HEK293 (cell line): ENCODE results near the gene OLFM1.

Experiments
- CTCF ChIA-PET: fragments of 350-600 bp; formaldehyde crosslinking; extraction: SDS; loops from one replicate; lab custom pipeline; 2021; ENCODE audit warnings: antibody characterized with exemption; lab: Yijun Ruan, JAX
- POLR2A ChIA-PET: fragments of 300-600 bp; formaldehyde crosslinking; extraction: SDS; loops from one replicate; lab custom pipeline; 2020; ENCODE audit warnings: antibody characterized with exemption, inconsistent platforms; lab: Yijun Ruan, JAX
- H3K27ac ChIP-seq: fragments of 200-500 bp; sonication (Bioruptor generic); 2 replicates; pipeline ENCODE4 v1.5.1; 2014; ENCODE audit warnings: low read depth, low read length, control low read depth, inconsistent platforms; ENCODE audit errors: extremely low read depth
- H3K36me3 ChIP-seq, 2 experiments: fragments of 200-500 bp in 1 of 2; sonication (Bioruptor generic) in 1 of 2; 1 replicate in 1 of 2; 2 replicates in 1 of 2; pipeline ENCODE4 v1.5.1; 2014 to 2017; ENCODE audit warnings: inconsistent platforms in 2 of 2, low read length in 2 of 2; ENCODE audit not compliant: control insufficient read depth in 2 of 2, insufficient read depth in 1 of 2
- H3K4me1 ChIP-seq: fragments of 200-500 bp; sonication (Bioruptor generic); 2 replicates; pipeline ENCODE4 v1.5.1; 2014; ENCODE audit warnings: mild to moderate bottlenecking, low read length, inconsistent platforms; ENCODE audit not compliant: control insufficient read depth, insufficient read depth
- H3K4me3 ChIP-seq: 2 replicates; pipeline ENCODE4 v1.5.1; 2011; ENCODE audit warnings: low read depth, mild to moderate bottlenecking, control low read depth, low read length, moderate library complexity
- H3K9me3 ChIP-seq: fragments of 200-500 bp; sonication (Bioruptor generic); 2 replicates; pipeline ENCODE4 v1.5.1; 2014; ENCODE audit warnings: low read depth, low read length, inconsistent platforms; ENCODE audit not compliant: control insufficient read depth, insufficient read depth
- BCL11A ChIP-seq: fragments of 450-650 bp; formaldehyde crosslinking; IDR thresholded peaks from 2 replicates; pipeline ENCODE4 v1.5.1; 2016; ENCODE audit warnings: low read depth, missing biosample characterization, missing genetic modification characterization
- BCL11B ChIP-seq: fragments of 450-650 bp; formaldehyde crosslinking; IDR thresholded peaks from 2 replicates; pipeline ENCODE4 v1.5.1; 2016; ENCODE audit warnings: low read depth, missing biosample characterization, missing genetic modification characterization
- GLIS2 ChIP-seq: fragments of 450-650 bp; formaldehyde crosslinking; IDR thresholded peaks from 2 replicates; pipeline ENCODE4 v1.5.1; 2016; ENCODE audit warnings: missing biosample characterization, missing genetic modification characterization
- KLF9 ChIP-seq: fragments of 450-650 bp; formaldehyde crosslinking; IDR thresholded peaks from 2 replicates; pipeline ENCODE4 v1.5.1; 2016; ENCODE audit warnings: missing biosample characterization, missing genetic modification characterization, low read depth
- PRDM1 ChIP-seq: fragments of 450-650 bp; formaldehyde crosslinking; IDR thresholded peaks from 2 replicates; pipeline ENCODE4; 2016; ENCODE audit warnings: missing biosample characterization, missing genetic modification characterization
- REST ChIP-seq: fragments of 450-650 bp; formaldehyde crosslinking; IDR thresholded peaks from 2 replicates; pipeline ENCODE4 v1.5.1; 2016; ENCODE audit warnings: missing biosample characterization, missing genetic modification characterization
- SCRT1 ChIP-seq: fragments of 450-650 bp; formaldehyde crosslinking; IDR thresholded peaks from 2 replicates; pipeline ENCODE4 v1.5.1; 2016; ENCODE audit warnings: missing biosample characterization, missing genetic modification characterization, borderline replicate concordance
- ZBTB20 ChIP-seq: fragments of 450-650 bp; formaldehyde crosslinking; IDR thresholded peaks from 2 replicates; pipeline ENCODE4 v1.5.1; 2016; ENCODE audit warnings: missing biosample characterization, missing genetic modification characterization
- ZNF121 ChIP-seq: fragments of 450-650 bp; formaldehyde crosslinking; IDR thresholded peaks from 2 replicates; pipeline ENCODE4 v1.5.1; 2016; ENCODE audit warnings: missing biosample characterization, missing genetic modification characterization
- ZNF140 ChIP-seq: fragments of 450-650 bp; formaldehyde crosslinking; IDR thresholded peaks from 2 replicates; pipeline ENCODE4 v1.5.1; 2016; ENCODE audit warnings: missing biosample characterization, missing genetic modification characterization
- ZNF148 ChIP-seq: fragments of 450-650 bp; formaldehyde crosslinking; IDR thresholded peaks from 2 replicates; pipeline ENCODE4 v1.5.0; 2017; ENCODE audit warnings: missing biosample characterization, missing genetic modification characterization, borderline replicate concordance
- ZNF202 ChIP-seq: fragments of 450-650 bp; formaldehyde crosslinking; IDR thresholded peaks from 2 replicates; pipeline ENCODE4 v1.5.1; 2016; ENCODE audit warnings: missing biosample characterization, missing genetic modification characterization, borderline replicate concordance
- ZNF394 ChIP-seq: fragments of 450-650 bp; formaldehyde crosslinking; IDR thresholded peaks from 2 replicates; pipeline ENCODE4 v1.5.1; 2016; ENCODE audit warnings: missing biosample characterization, missing genetic modification characterization, mild to moderate bottlenecking, moderate library complexity, borderline replicate concordance
- ZNF416 ChIP-seq: fragments of 450-650 bp; formaldehyde crosslinking; IDR thresholded peaks from 2 replicates; pipeline ENCODE4 v1.5.1; 2016; ENCODE audit warnings: missing biosample characterization, missing genetic modification characterization
- ZNF501 ChIP-seq: fragments of 450-650 bp; formaldehyde crosslinking; IDR thresholded peaks from 2 replicates; pipeline ENCODE4 v1.5.1; 2016; ENCODE audit warnings: missing biosample characterization, missing genetic modification characterization
- ZNF529 ChIP-seq: fragments of 450-650 bp; formaldehyde crosslinking; IDR thresholded peaks from 2 replicates; pipeline ENCODE4 v1.5.1; 2017; ENCODE audit warnings: missing genetic modification characterization, missing biosample characterization; ENCODE audit not compliant: insufficient replicate concordance
- ZNF560 ChIP-seq: fragments of 450-650 bp; formaldehyde crosslinking; IDR thresholded peaks from 2 replicates; pipeline ENCODE4 v1.5.1; 2017; ENCODE audit warnings: missing biosample characterization, missing genetic modification characterization, borderline replicate concordance
- ZNF580 ChIP-seq: fragments of 450-650 bp; formaldehyde crosslinking; IDR thresholded peaks from 2 replicates; pipeline ENCODE4 v1.5.1; 2016; ENCODE audit warnings: missing biosample characterization, missing genetic modification characterization
- ZNF692 ChIP-seq: fragments of 450-650 bp; formaldehyde crosslinking; IDR thresholded peaks from 2 replicates; pipeline ENCODE4 v1.5.1; 2016; ENCODE audit warnings: missing biosample characterization, missing genetic modification characterization
- ZNF701 ChIP-seq: fragments of 450-650 bp; formaldehyde crosslinking; IDR thresholded peaks from 2 replicates; pipeline ENCODE4 v1.5.1; 2016; ENCODE audit warnings: missing biosample characterization, missing genetic modification characterization
- ZNF792 ChIP-seq: fragments of 450-650 bp; formaldehyde crosslinking; IDR thresholded peaks from 2 replicates; pipeline ENCODE4 v1.5.1; 2016; ENCODE audit warnings: missing biosample characterization, missing genetic modification characterization
- TF ChIP-seq, protein P1 (sequence below): fragments of 450-650 bp; formaldehyde crosslinking; IDR thresholded peaks from 2 replicates; pipeline ENCODE4 v1.5.1; 2016; ENCODE audit warnings: missing biosample characterization, missing genetic modification characterization

The OLFM1 gene

GRCh38 chr9:135096408-135096895, 9.0 kb downstream of the OLFM1 start:
- CTCF ChIA-PET, result no interaction called here
- H3K9me3 ChIP-seq, result no peaks in the 10 kb centered on the region

DNA sequence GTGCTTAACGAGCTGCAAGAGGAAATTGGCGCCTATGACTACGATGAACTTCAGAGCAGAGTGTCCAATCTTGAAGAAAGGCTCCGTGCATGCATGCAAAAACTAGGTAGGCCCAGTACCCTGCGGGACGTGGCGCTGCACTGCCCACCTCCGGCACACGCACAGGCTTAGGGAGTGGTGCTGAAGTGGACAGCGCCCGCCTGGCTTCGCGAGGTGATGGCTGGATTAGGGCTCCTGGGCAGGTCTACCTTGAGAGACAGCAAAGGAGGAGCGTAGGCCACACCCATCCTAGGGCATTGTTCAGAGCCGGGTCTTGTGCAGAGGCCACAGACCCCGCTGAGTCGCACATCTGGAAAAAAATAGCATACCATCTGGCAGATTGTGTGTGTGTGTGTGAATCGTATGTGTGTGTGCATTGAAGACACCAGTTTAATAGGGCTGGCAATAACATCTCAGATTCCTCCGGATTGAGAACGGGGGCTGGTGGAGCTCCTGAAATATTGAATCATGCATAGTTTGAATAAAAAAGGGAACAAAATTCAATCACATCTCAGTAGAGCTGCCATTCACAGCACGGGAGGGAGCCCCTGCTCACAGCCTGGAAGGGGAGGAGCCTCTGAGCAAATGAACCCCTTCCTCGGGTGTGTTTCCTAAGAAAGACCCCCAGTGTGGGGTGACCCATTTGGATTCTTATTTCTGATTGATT, 11.1 kb downstream of the OLFM1 start:
- 0 out of 2 replicates have a peak, but pooled peaks cover 2% of the 10 kb centered on the region for H3K4me1 ChIP-seq
- ChIA-PET POLR2A (no interaction called here), CTCF (interaction anchor here (0.8 to 1.3 kb wide), 3 partner anchors 12 to 120 kb away, joined by 3 read pairs; no protein-coding TSS in a partner anchor)
- H3K9me3 ChIP-seq, result no peaks in the 10 kb centered on the region
- H3K36me3 ChIP-seq, result no peaks in the 10 kb centered on the region
- no peak overlapping the region for H3K4me3 ChIP-seq
- TF ChIP-seq KLF9 (tag by site-specific recombination) (no peak), REST (tag by site-specific recombination) (peak; percentile 96)
- H3K27ac ChIP-seq, result no peak overlapping the region

More at GRCh38 chr9:135096408-135096895, 9.0 kb downstream of the OLFM1 start:
- 0 out of 2 replicates have a peak, but pooled peaks cover 2% of the 10 kb centered on the region for H3K4me1 ChIP-seq
- POLR2A ChIA-PET, result no interaction called here
- no peak for TF ChIP-seq ZNF416 (tag by site-specific recombination)
- no peak for TF ChIP-seq ZNF140
- no peak for TF ChIP-seq ZBTB20
- TF ChIP-seq ZNF580, result no peak
- no peak for TF ChIP-seq ZNF529
- no peak for TF ChIP-seq SCRT1
- no peak for TF ChIP-seq PRDM1 (tag by site-specific recombination)
- TF ChIP-seq ZNF148 (tag by site-specific recombination), result no peak
- no peak for TF ChIP-seq ZNF121 (tag by site-specific recombination)
- TF ChIP-seq ZNF394, result no peak
- no peak for TF ChIP-seq GLIS2 (tag by site-specific recombination)
- TF ChIP-seq BCL11A (tag by site-specific recombination), result no peak
- no peak for TF ChIP-seq ZNF701 (tag by site-specific recombination)
- TF ChIP-seq, protein P1, sequence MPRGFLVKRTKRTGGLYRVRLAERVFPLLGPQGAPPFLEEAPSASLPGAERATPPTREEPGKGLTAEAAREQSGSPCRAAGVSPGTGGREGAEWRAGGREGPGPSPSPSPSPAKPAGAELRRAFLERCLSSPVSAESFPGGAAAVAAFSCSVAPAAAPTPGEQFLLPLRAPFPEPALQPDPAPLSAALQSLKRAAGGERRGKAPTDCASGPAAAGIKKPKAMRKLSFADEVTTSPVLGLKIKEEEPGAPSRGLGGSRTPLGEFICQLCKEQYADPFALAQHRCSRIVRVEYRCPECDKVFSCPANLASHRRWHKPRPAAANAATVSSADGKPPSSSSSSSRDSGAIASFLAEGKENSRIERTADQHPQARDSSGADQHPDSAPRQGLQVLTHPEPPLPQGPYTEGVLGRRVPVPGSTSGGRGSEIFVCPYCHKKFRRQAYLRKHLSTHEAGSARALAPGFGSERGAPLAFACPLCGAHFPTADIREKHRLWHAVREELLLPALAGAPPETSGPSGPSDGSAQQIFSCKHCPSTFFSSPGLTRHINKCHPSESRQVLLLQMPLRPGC (tag by site-specific recombination), result no peak
- TF ChIP-seq ZNF560 (tag by site-specific recombination), result no peak
- TF ChIP-seq ZNF692, result no peak
- TF ChIP-seq ZNF501 (tag by site-specific recombination), result no peak
- TF ChIP-seq BCL11B (tag by site-specific recombination), result no peak
- TF ChIP-seq ZNF792 (tag by site-specific recombination), result no peak
- no peak for TF ChIP-seq ZNF202 (tag by site-specific recombination)
- TF ChIP-seq, all 188 proteins: peak for 0
- Histone ChIP-seq H3K36me3 (no peaks in the 10 kb centered on the region), H3K27ac (no peak overlapping the region), H3K4me3 (no peak overlapping the region)
